Mucosa of rectum (tissue), 2 donors: ENCODE results near the gene KRT40.

Experiments used
- H3K27ac ChIP-seq, 2 donors: one replicate each; pipeline ENCODE4 v1.7.0; 2013; ENCODE audit warnings: inconsistent platforms in 2 of 2, low read depth in 2 of 2, low read length in 2 of 2
- H3K27me3 ChIP-seq, 2 donors: one replicate each; pipeline ENCODE4 v1.7.0; 2013; ENCODE audit warnings: low read length in 2 of 2; ENCODE audit not compliant: control insufficient read depth in 2 of 2, insufficient read depth in 2 of 2
- H3K36me3 ChIP-seq, 2 donors: one replicate each; pipeline ENCODE4 v1.7.0; 2013; ENCODE audit warnings: low read length in 2 of 2; ENCODE audit not compliant: control insufficient read depth in 2 of 2, insufficient read depth in 2 of 2
- H3K4me1 ChIP-seq, 2 donors: one replicate each; pipeline ENCODE4 v1.7.0; 2013; ENCODE audit warnings: low read length in 2 of 2, mild to moderate bottlenecking in 1 of 2; ENCODE audit not compliant: control insufficient read depth in 2 of 2, insufficient read depth in 2 of 2
- H3K4me3 ChIP-seq, 2 donors: one replicate each; pipeline ENCODE4 v1.7.0; 2013; ENCODE audit warnings: low read length in 2 of 2
- H3K9ac ChIP-seq, 2 donors: one replicate each; pipeline ENCODE4 v1.7.0; 2013; ENCODE audit warnings: low read length in 2 of 2, low read depth in 1 of 2, mild to moderate bottlenecking in 1 of 2
- H3K9me3 ChIP-seq, 2 donors: one replicate each; pipeline ENCODE4 v1.7.0; 2013; ENCODE audit warnings: low read length in 2 of 2; ENCODE audit not compliant: control insufficient read depth in 2 of 2
- donor health status: healthy.
- donor health status: Normal muscosa, but diverticular disease.

The KRT40 gene

DNA sequence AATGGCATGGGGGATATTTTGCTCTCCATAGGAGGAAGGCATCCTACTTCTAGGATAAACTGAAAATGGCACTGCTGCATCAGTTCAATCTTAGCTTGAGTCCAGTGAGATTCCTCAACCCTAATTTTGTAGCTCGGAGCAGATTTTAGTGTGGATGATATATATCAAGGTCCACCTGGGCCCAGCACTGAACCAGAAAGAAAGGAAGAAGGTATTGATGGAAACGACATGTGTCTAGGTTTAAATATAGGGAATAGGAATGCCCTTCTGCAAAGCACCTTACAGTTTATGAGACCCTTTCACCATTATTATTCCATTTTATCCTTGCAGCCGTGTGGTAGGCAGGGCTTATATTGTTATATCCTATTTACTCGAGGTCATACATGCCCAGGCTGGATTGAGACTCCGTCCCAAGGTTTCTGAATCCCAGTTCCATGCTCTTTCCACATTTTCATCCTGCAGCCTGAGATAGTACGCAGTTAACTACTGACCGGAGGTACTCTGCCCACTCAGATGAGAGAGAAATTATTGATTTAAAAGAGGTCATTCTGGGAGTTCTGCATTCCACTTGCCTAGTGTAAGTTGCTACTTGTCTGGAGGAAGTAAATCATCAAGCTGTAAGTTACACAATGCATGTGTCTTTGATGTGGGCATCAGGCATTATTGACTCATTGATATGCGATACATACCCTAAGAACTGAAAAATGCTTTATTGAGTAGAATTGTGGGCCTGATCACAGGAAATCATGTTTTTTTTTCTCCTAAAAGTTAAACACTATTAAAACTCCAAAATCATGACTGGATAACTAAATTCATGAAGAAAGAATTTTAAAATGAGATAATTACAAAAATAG, 27.5 kb downstream of the KRT40 start:
- H3K9ac ChIP-seq: no peak overlapping the region
- H3K4me1 ChIP-seq: no peaks in the 10 kb centered on the region
- H3K27me3 ChIP-seq: no peaks in the 10 kb centered on the region
- H3K36me3 ChIP-seq: no peaks in the 10 kb centered on the region
- no peaks in the 10 kb centered on the region for H3K9me3 ChIP-seq
- H3K27ac ChIP-seq: no peak overlapping the region
- no peak overlapping the region for H3K4me3 ChIP-seq

DNA sequence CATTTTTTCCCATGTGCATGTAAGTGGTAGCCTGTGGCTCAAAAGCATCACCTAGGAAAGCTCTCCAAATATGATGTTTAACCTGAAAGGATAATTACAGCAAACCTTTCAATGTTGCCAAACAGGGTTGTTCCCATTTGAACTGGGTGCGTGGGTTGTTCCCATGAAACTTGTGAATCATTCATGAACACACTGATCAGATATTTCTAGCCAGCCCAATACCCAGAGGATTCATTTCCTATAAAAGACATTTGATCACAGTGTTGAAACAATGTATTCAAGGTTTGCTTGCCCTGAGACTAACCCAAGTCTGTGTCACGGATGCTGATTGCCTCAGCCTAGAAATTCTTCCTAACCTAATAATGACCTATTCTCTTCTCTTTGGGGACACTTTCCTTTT, 30.2 kb downstream of the KRT40 start:
- Histone ChIP-seq H3K4me1 (peaks cover 0 to 3% of the 10 kb centered on the region in 2 donors), H3K9ac (no peak overlapping the region), H3K27me3 (peaks cover 0 to 3% of the 10 kb centered on the region in 2 donors), H3K4me3 (no peak overlapping the region), H3K36me3 (no peaks in the 10 kb centered on the region), H3K9me3 (no peaks in the 10 kb centered on the region), H3K27ac (no peak overlapping the region)

DNA sequence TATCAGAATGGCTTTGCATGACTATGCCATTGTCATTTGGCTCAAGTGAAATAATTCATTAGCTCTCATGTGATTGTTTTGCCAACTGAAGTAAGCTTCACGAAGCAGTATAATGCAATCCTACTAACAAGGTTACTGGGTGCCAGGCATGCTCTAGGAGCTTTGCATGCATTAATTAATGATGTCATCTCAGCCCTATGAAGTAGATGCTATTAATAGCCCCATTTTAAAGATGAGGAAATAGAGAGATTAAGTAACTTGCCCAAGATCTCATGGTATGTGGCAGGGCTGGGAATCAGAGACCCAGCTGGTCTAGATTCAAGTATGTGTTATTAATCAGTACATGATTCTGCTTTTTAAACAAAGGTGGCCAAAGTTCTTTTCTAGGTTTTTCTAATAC, 31.5 kb downstream of the KRT40 start:
- Histone ChIP-seq H3K27ac (no peak overlapping the region), H3K9me3 (no peaks in the 10 kb centered on the region), H3K36me3 (no peaks in the 10 kb centered on the region), H3K4me1 (peaks cover 0 to 3% of the 10 kb centered on the region in 2 donors), H3K9ac (no peak overlapping the region), H3K4me3 (no peak overlapping the region), H3K27me3 (peaks cover 0 to 3% of the 10 kb centered on the region in 2 donors)

DNA sequence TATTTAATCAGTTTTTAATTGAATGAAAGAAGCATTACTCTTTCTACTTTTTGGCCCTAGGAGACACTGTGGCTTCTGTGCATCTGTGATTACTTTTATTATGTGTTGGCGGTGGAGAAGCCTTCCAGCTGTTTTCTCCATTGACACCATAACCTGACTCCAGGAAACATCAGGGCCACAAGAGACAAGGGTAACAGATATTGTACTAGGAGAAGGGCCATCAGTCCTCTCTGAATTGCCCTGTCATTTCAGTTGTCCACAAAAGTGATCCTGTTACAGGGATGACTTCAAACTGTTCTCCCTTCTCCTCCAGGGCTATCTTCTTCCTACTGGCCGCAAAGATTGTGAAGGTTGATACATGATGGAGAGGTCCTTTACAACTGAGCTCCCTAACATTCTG, 32.0 kb downstream of the KRT40 start:
- Histone ChIP-seq H3K27ac (no peak overlapping the region), H3K4me3 (no peak overlapping the region), H3K9me3 (no peaks in the 10 kb centered on the region), H3K27me3 (peaks cover 0 to 3% of the 10 kb centered on the region in 2 donors), H3K36me3 (no peaks in the 10 kb centered on the region), H3K9ac (no peak overlapping the region), H3K4me1 (peaks cover 0 to 3% of the 10 kb centered on the region in 2 donors)

DNA sequence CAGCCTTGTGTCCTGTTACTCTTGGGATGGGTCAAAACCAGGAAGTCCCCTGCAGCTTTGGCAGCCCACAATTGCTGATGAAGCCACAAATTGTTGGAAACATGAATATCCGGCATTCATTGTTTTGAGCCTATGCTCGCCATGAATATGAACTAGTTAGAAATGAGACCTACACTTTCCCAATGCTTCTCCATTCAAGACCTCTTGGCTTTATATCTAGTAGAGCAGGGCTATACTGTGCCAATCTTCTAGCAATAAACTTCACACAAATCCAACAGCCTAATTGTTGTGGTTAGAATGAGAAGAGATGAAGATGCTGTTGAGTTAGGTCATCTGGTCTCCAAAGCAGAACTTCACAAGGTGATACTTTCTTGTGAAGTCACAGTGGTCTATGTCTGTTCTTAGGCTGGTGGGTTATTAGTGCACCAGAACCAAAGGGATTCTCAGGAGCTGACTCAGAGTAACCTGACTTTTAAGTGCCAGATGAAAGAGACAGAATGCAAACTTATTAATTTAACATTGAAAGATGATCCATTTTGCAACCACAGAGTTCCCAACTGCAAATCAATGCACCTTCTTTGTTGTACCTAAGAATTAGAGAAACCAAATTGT, 33.0 kb downstream of the KRT40 start:
- Histone ChIP-seq H3K9ac (no peak overlapping the region), H3K4me1 (peaks cover 0 to 3% of the 10 kb centered on the region in 2 donors), H3K27me3 (peaks cover 0 to 3% of the 10 kb centered on the region in 2 donors), H3K36me3 (no peaks in the 10 kb centered on the region), H3K4me3 (no peak overlapping the region), H3K9me3 (no peaks in the 10 kb centered on the region), H3K27ac (no peak overlapping the region)

DNA sequence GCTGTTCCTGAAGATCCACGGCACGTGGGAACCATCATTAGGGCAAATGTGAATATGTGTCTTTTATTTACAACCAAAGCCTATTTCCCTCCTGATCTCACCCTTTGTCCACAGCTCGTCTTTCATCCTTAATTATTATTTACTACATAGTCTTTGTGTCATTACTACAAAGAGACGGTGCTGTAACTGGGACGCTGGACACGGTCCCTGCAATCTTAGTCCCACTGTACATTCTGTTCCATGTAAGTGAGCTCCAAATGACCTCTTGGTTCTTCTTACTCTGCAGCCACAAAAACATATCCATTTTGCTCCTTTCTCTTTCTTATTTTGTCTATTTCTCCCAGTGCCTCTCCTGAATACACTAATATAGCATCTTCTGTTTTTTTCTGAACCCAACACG, 34.0 kb downstream of the KRT40 start:
- H3K27me3 ChIP-seq: peaks cover 0 to 3% of the 10 kb centered on the region in 2 donors
- H3K36me3 ChIP-seq: no peaks in the 10 kb centered on the region
- no peak overlapping the region for H3K27ac ChIP-seq
- H3K9me3 ChIP-seq: no peaks in the 10 kb centered on the region
- H3K9ac ChIP-seq: no peak overlapping the region
- peaks cover 0 to 3% of the 10 kb centered on the region in 2 donors for H3K4me1 ChIP-seq
- no peak overlapping the region for H3K4me3 ChIP-seq

DNA sequence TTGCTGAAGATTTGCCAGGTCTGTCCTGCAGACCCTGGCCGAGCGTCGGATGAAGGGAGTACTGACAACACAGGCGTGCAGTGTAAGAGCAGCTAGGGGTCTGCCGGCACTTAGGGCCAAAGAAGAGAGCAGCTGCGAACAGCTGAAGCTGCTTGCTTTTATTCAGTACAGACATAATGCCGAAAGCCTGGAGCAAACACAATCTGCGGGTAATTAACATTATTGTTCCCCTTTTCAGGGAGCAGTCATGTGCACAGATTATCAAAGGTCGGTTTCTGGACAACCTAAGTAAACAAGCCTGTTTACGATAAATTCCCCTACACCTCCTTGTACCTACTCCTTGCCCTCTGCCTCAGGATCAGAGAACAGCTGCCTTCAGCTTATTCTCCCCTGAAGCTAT, 34.7 kb downstream of the KRT40 start:
- H3K36me3 ChIP-seq: no peaks in the 10 kb centered on the region
- H3K27ac ChIP-seq: no peak overlapping the region
- H3K4me1 ChIP-seq: peaks cover 0 to 3% of the 10 kb centered on the region in 2 donors
- H3K9me3 ChIP-seq: no peaks in the 10 kb centered on the region
- H3K9ac ChIP-seq: no peak overlapping the region
- peaks cover 0 to 3% of the 10 kb centered on the region in 2 donors for H3K27me3 ChIP-seq
- H3K4me3 ChIP-seq: no peak overlapping the region

DNA sequence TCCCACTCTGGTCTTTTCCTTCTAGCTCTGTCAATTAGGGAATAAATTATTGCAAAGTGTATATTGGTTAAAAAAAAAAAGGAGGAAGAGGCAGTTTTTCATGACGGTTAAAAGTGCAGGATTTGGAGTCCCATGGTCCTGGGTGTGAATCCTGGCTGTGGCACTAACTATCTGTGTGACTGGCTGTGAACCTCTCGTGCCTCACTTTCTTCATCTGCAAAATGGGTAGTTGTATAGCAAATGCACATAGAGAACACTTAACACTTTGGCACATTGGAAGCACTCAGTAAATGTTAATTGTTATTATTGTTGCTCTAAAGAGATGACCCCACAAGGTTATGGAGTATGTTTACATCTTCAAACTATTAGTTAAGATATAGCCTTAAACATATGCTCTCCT, 36.2 kb downstream of the KRT40 start:
- Histone ChIP-seq H3K9me3 (no peaks in the 10 kb centered on the region), H3K4me3 (no peak overlapping the region), H3K27ac (no peak overlapping the region), H3K4me1 (peaks cover 0 to 3% of the 10 kb centered on the region in 2 donors), H3K9ac (no peak overlapping the region), H3K27me3 (peaks cover 0 to 3% of the 10 kb centered on the region in 2 donors), H3K36me3 (no peaks in the 10 kb centered on the region)

DNA sequence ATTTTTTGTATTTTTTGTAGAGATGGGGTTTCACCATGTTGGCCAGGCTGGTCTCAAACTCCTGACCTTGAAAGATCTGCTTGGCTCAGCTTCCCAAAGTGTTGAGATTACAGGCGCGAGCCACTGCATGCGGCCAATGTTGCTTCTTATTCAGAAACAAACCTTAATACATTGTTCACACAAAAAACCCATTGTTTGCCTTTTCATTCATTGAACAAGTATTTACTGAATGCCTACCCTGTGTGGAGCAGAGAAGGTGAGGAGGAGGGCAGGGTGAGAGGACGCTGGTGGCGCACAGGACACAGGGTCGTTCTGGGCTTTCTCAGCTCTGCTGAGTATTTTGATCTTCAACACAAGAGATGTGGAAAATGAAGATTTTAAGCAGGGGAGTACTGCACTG, 38.7 kb downstream of the KRT40 start:
- Histone ChIP-seq H3K9me3 (no peaks in the 10 kb centered on the region), H3K4me3 (no peak overlapping the region), H3K9ac (no peak overlapping the region), H3K27me3 (no peaks in the 10 kb centered on the region), H3K36me3 (no peaks in the 10 kb centered on the region), H3K4me1 (peaks cover 0 to 3% of the 10 kb centered on the region in 2 donors), H3K27ac (no peak overlapping the region)

DNA sequence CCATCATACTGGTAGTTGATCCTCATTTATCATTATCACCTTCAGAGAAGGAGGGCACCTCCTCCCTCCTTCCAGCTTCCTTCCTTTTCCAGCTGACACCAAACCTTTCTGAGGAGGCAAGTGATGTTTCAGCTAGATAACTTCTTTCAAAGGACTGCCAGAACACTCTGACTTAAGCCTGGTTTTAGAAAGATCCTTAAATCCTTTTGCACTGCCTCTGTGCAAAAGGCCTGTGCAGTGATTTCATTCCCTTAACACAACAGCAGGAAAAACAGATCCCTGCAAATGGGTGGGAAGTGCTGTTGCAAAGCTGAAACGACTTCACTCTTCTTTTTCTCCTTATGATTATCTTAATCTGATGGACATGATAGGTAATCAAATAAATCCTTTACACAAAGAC, 39.6 kb downstream of the KRT40 start:
- no peak overlapping the region for H3K27ac ChIP-seq
- no peaks in the 10 kb centered on the region for H3K9me3 ChIP-seq
- H3K27me3 ChIP-seq: no peaks in the 10 kb centered on the region
- no peaks in the 10 kb centered on the region for H3K36me3 ChIP-seq
- H3K4me1 ChIP-seq: peaks cover 0 to 3% of the 10 kb centered on the region in 2 donors
- no peak overlapping the region for H3K4me3 ChIP-seq
- H3K9ac ChIP-seq: no peak overlapping the region
